ENCODE data around the gene CDHR4.

DNA sequence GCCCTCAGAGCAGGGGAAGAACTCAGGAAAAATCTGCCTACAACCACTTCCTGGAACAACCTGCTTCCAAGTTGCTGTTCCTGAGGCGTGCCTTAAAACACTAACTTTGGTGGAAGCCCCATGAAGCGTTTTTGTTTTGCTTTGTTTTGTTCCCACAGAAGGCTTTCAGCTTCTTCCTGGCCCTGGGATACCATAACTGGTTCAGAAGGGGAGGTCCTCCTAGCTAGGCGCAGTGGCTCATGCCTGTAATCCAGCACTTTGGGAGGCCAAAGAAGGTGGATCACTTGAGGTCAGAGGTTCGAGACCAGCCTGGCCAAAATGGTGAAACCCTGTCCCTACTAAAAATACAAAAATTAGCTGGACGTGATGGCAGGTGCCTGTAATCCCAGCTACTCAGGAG is 12.1 kb downstream of the CDHR4 start:
- no peak for TF ChIP-seq POLR2A (IDR thresholded peaks at IDR 0.05; ENCODE audit: low read length)
- TF ChIP-seq GATA1 (IDR thresholded peaks at IDR 0.05; ENCODE audit: low read depth, low read length) = no peak

All from erythroblast (primary cell).